ENCODE data around the gene C4BPB.

Gene C4BPB

DNA sequence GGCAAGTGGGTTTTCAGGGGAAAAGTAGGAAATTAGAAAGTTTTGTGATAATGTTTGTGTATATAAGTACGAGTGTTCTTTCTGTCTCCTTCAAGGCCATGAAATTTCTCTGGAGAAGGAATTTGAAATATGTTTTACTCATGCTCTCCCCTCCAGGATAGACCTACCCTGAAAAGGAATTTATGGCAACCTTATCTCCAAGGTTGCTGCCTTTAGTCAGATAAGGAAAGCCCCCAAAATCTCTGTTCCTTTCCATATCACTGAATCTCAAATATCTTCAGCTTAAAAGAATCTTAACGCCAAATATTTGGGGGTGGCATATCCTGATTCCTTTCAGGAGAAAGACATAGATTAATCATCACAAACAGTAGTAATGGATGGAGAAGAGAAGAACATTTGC is 499 bp upstream of the C4BPB start:
- no peak for DNase-seq

GRCh38 chr1:207089627-207090355 is 1.1 kb downstream of the C4BPB start:
- peak in 2 of 3 donors; percentile 6 to 17 for DNase-seq

- no peak for DNase-seq
Measured at GRCh38 chr1:207091200-207091908, 2.7 kb downstream of the C4BPB start.

- DNase-seq: no peak
Measured at GRCh38 chr1:207093944-207094343, 5.3 kb downstream of the C4BPB start.

- DNase-seq: no peak
Measured at GRCh38 chr1:207097871-207098324, 9.2 kb downstream of the C4BPB start.

DNA sequence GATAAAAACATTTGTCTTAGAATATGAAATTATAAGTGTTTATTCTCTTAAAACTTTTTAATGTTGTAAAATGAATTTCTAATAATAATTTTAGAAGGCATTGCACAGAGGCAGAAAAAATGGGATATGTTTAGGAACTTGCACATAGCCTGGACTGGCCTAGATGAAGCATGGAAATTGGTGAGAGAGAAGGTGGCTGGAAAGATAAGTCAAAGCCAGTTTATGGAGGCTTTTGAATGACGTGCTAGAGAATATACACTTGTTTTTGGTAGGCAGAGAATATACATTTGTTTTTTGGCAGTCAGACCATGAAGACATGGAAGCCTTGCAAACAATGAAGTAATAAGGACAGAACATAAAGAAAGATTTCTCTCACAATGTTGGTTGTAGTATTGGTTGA is 13.1 kb downstream of the C4BPB start:
- DNase-seq: no peak

DNA sequence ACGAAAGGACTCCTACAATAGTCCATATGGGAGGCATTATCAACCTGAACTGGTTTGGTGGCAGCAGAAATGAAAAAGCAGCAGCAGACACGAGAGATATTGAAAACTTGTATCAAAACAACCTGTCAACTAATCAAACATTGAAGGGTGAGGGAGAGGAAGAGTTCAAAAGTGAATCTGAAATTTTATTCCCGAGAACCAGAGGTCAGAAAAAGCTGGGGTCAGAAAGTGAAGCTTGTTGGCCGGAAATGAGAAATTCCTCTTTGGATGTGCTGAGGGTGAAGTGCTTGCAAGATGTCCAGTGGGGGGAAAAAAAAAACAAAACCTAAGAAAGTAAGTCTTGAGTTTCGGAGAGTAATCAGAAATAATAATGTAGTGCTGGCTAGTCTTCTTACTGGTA is 13.5 kb downstream of the C4BPB start:
- no peak for DNase-seq

- DNase-seq: no peak
Measured at GRCh38 chr1:207102659-207103058, 14.0 kb downstream of the C4BPB start.

DNA sequence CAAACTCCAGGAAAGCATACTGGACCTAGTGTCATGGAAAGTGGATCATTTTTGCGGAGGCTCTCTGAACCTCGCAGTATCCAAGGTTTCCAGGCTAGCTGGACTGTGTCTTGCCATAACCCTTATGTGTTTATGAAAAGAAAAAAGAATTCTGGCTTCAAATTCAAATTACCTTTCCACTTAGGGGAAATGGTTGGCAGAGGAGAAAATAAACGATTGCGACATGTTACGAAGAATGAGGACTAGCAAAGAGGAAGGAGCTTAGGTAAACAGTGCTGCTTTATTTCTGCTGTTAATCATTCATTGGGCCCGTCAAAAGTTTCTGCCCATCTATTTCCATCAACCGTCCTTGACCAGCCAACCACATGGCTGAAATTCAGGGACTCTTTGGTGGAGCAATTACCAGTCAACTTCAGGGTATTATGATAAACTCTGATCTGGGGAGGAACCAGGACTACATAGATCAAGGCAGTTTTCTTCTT is 15.3 kb downstream of the C4BPB start, which contains the start of gene C4BPA:
Gene C4BPA (plus strand): TSS at position 342 of the 482 bp plus-strand sequence. CDS start 8,793 bp downstream, outside the sequence.
- DNase-seq: peak in 2 of 3 donors; percentile 17 to 42

GRCh38 chr1:207109004-207109403 is 20.3 kb downstream of the C4BPB start:
- DNase-seq: no peak

- no peak for DNase-seq
Measured at GRCh38 chr1:207112616-207113296, 24.1 kb downstream of the C4BPB start.

DNA sequence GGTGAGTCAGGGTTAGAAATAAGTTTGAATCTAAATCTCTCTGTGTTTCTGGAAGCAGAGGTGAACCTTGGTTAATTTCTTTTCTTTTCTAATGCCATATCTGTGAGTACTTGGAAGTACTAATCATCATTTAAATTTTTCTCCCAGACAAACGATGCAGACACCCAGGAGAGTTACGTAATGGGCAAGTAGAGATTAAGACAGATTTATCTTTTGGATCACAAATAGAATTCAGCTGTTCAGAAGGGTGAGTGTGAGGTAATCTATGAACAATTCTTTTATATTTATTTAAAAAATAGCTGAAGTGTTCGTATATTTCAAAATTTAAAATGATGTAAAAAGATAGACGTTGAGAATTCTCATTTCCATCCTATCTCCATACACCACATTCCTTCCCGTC is 26.6 kb downstream of the C4BPB start:
- no peak for DNase-seq

DNA sequence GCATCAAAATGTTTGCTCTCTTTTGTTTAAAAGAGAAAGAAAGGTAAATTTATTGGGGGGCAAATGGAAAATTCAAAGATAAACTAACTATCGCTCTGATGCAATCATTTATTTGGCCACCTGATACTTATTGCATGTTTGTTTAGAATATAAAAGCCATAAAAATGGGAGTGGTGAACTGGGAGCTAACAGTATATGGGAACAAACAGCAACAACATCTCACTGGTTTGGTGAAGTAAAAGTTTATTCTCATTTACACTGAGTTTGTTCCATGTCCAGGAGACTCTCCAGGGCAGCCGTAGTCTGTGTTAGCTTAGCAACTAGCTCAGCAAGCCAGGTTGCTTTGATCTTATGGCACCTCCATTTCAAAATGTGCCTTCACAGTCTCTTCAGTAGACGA is 35.7 kb downstream of the C4BPB start:
- DNase-seq: no peak

DNA sequence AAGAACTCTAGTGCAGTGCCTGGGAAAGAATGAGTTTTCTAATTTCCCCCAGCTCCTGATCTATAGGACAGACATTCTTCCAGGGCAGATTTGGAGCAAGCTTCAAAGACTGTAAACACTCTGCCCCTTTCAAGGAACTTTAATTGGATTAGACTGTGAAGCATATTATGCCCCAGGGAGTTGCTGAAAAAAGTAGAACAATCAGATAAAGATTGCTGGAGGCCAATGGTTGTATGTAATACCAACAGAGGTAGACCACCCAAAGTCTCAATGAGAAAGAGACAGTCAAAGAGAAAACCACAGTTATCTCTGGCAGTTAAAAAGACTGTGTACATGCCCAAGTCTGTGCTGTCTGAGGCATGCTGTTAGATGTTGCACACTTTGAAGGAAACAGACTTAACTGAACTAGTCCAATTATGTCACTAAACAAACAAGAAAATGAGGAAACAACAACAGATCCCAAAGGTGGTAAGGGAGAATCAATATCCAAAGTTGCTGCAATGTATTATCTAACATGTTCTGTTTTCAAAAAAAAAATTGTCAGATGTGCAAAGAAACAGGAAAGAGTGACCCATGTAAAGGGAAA is 39.8 kb downstream of the C4BPB start:
- DNase-seq: no peak

GRCh38 chr1:207129053-207129452 is 40.4 kb downstream of the C4BPB start:
- no peak for DNase-seq

GRCh38 chr1:207130252-207131036 is 41.8 kb downstream of the C4BPB start:
- no peak for DNase-seq

- no peak for DNase-seq
Measured at GRCh38 chr1:207131163-207131562, 42.5 kb downstream of the C4BPB start.

GRCh38 chr1:207134581-207134980 is 45.9 kb downstream of the C4BPB start:
- DNase-seq: peak; percentile 61 to 74 (median 70)

DNA sequence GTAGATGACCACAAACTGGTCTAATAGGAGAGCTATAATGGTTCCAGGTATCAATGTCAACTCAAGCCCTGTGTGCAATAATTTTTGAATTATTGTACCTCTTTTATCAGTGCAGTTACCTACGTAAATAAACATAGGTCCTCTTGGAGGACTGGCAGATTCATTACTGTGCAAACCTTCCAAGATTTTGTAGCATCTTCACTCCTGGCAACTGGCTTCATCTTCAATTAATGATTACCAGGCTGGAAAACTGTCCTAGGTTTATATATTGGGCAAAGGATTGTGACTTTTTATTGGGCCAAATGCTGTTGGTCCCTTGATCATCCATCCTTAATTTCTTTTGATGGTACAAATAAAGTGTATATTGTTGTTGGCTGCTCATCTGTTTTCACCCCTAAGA is 51.0 kb downstream of the C4BPB start:
- DNase-seq: no peak

DNA sequence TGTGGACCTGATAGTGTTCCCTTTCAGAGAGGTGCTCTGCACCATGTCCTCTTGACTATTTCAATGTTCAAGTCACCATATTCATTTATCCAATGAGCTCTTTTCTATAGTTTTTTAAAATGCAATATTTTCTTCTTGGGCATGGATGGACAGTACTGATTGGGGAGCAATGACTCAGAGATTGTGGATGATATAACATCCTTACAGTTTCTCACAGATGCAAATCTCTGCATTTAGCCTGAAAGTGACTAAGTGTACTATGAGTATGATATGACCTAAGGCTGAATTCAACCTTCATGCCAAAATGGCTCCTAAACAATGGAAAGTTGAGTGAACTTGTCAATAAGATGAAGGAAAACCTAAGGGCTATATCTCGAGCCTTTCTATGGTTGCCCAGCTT is 51.9 kb downstream of the C4BPB start:
- DNase-seq: peak; percentile 7 to 39 (median 29)

GRCh38 chr1:207145401-207146058 is 56.9 kb downstream of the C4BPB start:
- DNase-seq: peak; percentile 62 to 74 (median 72)
